GM13976 (cell line): ENCODE data around the gene TBC1D1.
"Not testable (repeated sequence)": the region's sequence is repeated elsewhere in the genome, so short reads cannot be mapped to it uniquely, and the experiment has no call there.

Experiments
- DNase-seq: peaks from one replicate; pipeline ENCODE4 v3.0.0; 2012; ENCODE audit warnings: low spot score
- CTCF ChIP-seq: IDR thresholded peaks from 2 replicates; pipeline ENCODE4 v1.5.1; 2012; ENCODE audit warnings: borderline replicate concordance, mild to moderate bottlenecking; ENCODE audit not compliant: insufficient read depth; ENCODE audit errors: extremely low read depth, missing control alignments, control extremely low read depth
- in situ Hi-C: fragments of 300-500 bp; cut with MboI; formaldehyde crosslinking; loops from one replicate; pipeline ENCODE4 v1.12.0; 2022; ENCODE audit warnings: low sequenced_read_pairs, mixed read lengths, inconsistent platforms; ENCODE audit not compliant: unreplicated experiment

The TBC1D1 gene

GRCh38 chr4:37918653-37919052 lies 27.8 kb downstream of the TBC1D1 start:
- TF ChIP-seq CTCF, result no peak
- in situ Hi-C loops, result no loop called here
- DNase-seq, result no peak

- no peak for TF ChIP-seq CTCF
- peak; percentile 31 for DNase-seq
- in situ Hi-C loops, result no loop called here
Measured at GRCh38 chr4:37922328-37922727, 31.4 kb downstream of the TBC1D1 start.

GRCh38 chr4:37923089-37923488 lies 32.2 kb downstream of the TBC1D1 start:
- in situ Hi-C loops, DNase-seq: not testable (repeated sequence)

GRCh38 chr4:37924946-37925345 lies 34.1 kb downstream of the TBC1D1 start:
- no peak for DNase-seq
- no peak for TF ChIP-seq CTCF
- in situ Hi-C loops, result no loop called here

GRCh38 chr4:37927434-37927833 lies 36.5 kb downstream of the TBC1D1 start:
- TF ChIP-seq CTCF, result no peak
- in situ Hi-C loops, result no loop called here
- DNase-seq, result no peak

GRCh38 chr4:37928426-37929416 lies 37.8 kb downstream of the TBC1D1 start:
- DNase-seq, result no peak
- no peak for TF ChIP-seq CTCF
- in situ Hi-C loops, result no loop called here

GRCh38 chr4:37934096-37934495 lies 43.2 kb downstream of the TBC1D1 start:
- no peak for TF ChIP-seq CTCF
- in situ Hi-C loops, result no loop called here
- DNase-seq, result no peak
